HepG2 (cell line): ENCODE results near the gene PPP1R12C. TPM values are rescaled to one million over a fixed set of nuclear protein-coding genes. Genes with fewer than 3 reads are reported as not detected.

ENCODE experiments used
- CBFB ChIP-seq: sonication (generic); formaldehyde crosslinking; IDR thresholded peaks from 2 replicates; pipeline ENCODE4 v1.4.0; 2020; ENCODE audit warnings: missing genetic modification reagents
- ERF ChIP-seq: IDR thresholded peaks from 2 replicates; pipeline ENCODE4 v1.6.1; 2018; ENCODE audit warnings: missing biosample characterization, missing genetic modification reagents
- GMEB1 ChIP-seq: sonication (generic); formaldehyde crosslinking; IDR thresholded peaks from 2 replicates; pipeline ENCODE4 v1.5.1; 2020; ENCODE audit warnings: missing genetic modification reagents, mild to moderate bottlenecking, borderline replicate concordance
- GPN1 ChIP-seq: sonication (generic); formaldehyde crosslinking; IDR thresholded peaks from 2 replicates; pipeline ENCODE4 v1.5.1; 2020; ENCODE audit warnings: missing genetic modification reagents, borderline replicate concordance
- HCFC1 ChIP-seq: fragments of 150-350 bp; IDR thresholded peaks from 2 replicates; pipeline ENCODE4 v1.6.1; 2014; ENCODE audit warnings: low read depth, low read length
- HIVEP1 ChIP-seq: sonication (generic); formaldehyde crosslinking; IDR thresholded peaks from 2 replicates; pipeline ENCODE4 v1.4.0; 2020; ENCODE audit warnings: mild to moderate bottlenecking, missing genetic modification reagents
- MEIS2 ChIP-seq: sonication (generic); formaldehyde crosslinking; IDR thresholded peaks from 2 replicates; pipeline ENCODE4 v1.9.0; 2021; ENCODE audit warnings: mild to moderate bottlenecking, missing genetic modification reagents
- NFIC ChIP-seq: IDR thresholded peaks from 2 replicates; pipeline ENCODE4 v1.6.1; 2012; ENCODE audit warnings: mild to moderate bottlenecking, low read length, inconsistent platforms
- NR2C2 ChIP-seq: sonication (generic); formaldehyde crosslinking; IDR thresholded peaks from 2 replicates; pipeline ENCODE4 v1.4.0; 2020; ENCODE audit warnings: missing genetic modification reagents, mild to moderate bottlenecking, moderate library complexity, borderline replicate concordance
- SALL1 ChIP-seq: sonication (generic); formaldehyde crosslinking; IDR thresholded peaks from 2 replicates; pipeline ENCODE4 v1.8.0; 2022; ENCODE audit warnings: mild to moderate bottlenecking, missing genetic modification reagents
- SNRNP70 ChIP-seq: fragments of 200-400 bp; formaldehyde crosslinking; IDR thresholded peaks from 2 replicates; pipeline ENCODE4 v1.6.1; 2017; ENCODE audit warnings: mild to moderate bottlenecking, low read depth, low read length, moderate library complexity
- TEAD3 ChIP-seq: optimal IDR thresholded peaks from 2 replicates; pipeline ENCODE3; 2016; ENCODE audit warnings: borderline replicate concordance
- ZFP36L1 ChIP-seq: sonication (generic); formaldehyde crosslinking; IDR thresholded peaks from 2 replicates; pipeline ENCODE4 v1.8.0; 2022; ENCODE audit warnings: mild to moderate bottlenecking, missing genetic modification reagents, moderate library complexity
- ZNF253 ChIP-seq: sonication (generic); formaldehyde crosslinking; IDR thresholded peaks from 2 replicates; pipeline ENCODE4 v1.8.0; 2022; ENCODE audit warnings: mild to moderate bottlenecking, missing genetic modification reagents, borderline replicate concordance
- ZNF326 ChIP-seq: sonication (generic); formaldehyde crosslinking; IDR thresholded peaks from 2 replicates; pipeline ENCODE4 v1.4.0; 2020; ENCODE audit warnings: missing genetic modification reagents, borderline replicate concordance
- ZNF530 ChIP-seq: sonication (generic); formaldehyde crosslinking; IDR thresholded peaks from 2 replicates; pipeline ENCODE4 v1.5.0; 2020; ENCODE audit warnings: low read depth, mild to moderate bottlenecking, missing genetic modification reagents
- ZNF766 ChIP-seq: sonication (generic); formaldehyde crosslinking; IDR thresholded peaks from 2 replicates; pipeline ENCODE4 v1.5.0; 2020; ENCODE audit warnings: missing genetic modification reagents, borderline replicate concordance
- ZNF784 ChIP-seq: sonication (generic); formaldehyde crosslinking; IDR thresholded peaks from 2 replicates; pipeline ENCODE4 v1.5.1; 2020; ENCODE audit warnings: missing genetic modification reagents, mild to moderate bottlenecking, borderline replicate concordance
- polyA plus RNA-seq, 8 experiments: library from polyadenylated mRNA; depleted of rRNA in 3 of 8; stranded (reverse) in 7 of 8; unstranded in 1 of 8; fragments of >200 nt; fragmentation: Illumina TruSeq in 4 of 8; extraction: Trizol in 4 of 8; gene quantifications; 2 replicates each; pipeline versions ENCODE4 v1.2.1 to v1.2.3, GENCODE V29; 2011 to 2016; ENCODE audit warnings: low read depth in 4 of 8, missing spikeins in 1 of 8, mixed read lengths in 1 of 8; ENCODE audit not compliant: insufficient read depth in 1 of 8
- total RNA-seq, 5 experiments: library from RNA; depleted of rRNA; stranded (reverse); fragments of >200 nt; fragmentation: Illumina TruSeq; extraction: Trizol; gene quantifications; 2 replicates each; pipeline ENCODE4 v1.2.3, GENCODE V29; 2016; ENCODE audit warnings: low read depth in 1 of 5
- TF ChIP-seq, protein P1 (sequence below): sonication (generic); formaldehyde crosslinking; IDR thresholded peaks from 2 replicates; pipeline ENCODE4 v1.4.0; 2020; ENCODE audit warnings: low read depth, mild to moderate bottlenecking, missing genetic modification reagents
- TF ChIP-seq, protein P2 (sequence below): sonication (generic); formaldehyde crosslinking; IDR thresholded peaks from 2 replicates; pipeline ENCODE4 v1.5.1; 2020; ENCODE audit warnings: mild to moderate bottlenecking, missing genetic modification reagents
- TF ChIP-seq, protein P3 (sequence below): sonication (generic); formaldehyde crosslinking; IDR thresholded peaks from 2 replicates; pipeline ENCODE4 v1.4.0; 2020; ENCODE audit warnings: mild to moderate bottlenecking, missing genetic modification reagents

PPP1R12C gene
- total and polyA plus RNA-seq, 2 of the 13 experiments (the other 11 are each of a cell fraction or from before 2014, with no cell fraction given) = 29.7 to 30.3 TPM

DNA sequence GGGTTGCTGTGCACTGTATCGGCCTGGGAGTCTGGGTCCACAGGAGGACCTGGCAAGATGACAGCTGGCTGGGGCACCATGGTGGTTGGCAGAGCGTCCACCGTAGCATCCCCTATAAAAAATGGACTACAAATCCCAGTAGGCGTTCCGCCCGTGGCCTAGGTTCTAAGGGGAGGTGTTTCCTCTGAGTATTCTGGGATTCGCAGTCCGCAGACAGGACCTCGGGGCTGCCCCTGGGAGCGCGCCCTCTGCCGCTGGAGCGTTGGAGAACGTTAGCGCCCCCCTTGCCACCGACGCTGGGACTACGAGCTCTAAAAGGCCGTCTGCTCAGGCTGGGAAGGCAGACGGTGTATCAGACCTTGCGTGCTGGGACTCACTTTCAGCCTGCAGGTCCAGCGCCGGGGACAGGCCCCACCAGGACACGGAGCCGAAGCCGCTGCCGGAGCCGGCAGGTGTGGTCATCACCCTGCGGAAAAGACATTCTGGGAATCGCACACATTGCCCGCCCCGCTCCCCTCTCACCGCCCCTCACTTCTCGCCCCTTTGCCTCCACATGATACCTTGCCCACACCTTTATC lies 48.6 kb upstream of the PPP1R12C start (continued):
- TF ChIP-seq, protein P1, sequence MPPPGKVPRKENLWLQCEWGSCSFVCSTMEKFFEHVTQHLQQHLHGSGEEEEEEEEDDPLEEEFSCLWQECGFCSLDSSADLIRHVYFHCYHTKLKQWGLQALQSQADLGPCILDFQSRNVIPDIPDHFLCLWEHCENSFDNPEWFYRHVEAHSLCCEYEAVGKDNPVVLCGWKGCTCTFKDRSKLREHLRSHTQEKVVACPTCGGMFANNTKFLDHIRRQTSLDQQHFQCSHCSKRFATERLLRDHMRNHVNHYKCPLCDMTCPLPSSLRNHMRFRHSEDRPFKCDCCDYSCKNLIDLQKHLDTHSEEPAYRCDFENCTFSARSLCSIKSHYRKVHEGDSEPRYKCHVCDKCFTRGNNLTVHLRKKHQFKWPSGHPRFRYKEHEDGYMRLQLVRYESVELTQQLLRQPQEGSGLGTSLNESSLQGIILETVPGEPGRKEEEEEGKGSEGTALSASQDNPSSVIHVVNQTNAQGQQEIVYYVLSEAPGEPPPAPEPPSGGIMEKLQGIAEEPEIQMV = peak; percentile 67; the same call in 1 of the 2 replicates
- TF ChIP-seq SNRNP70 (no peak), GMEB1 (peak; percentile 15; the same call in 1 of the 2 replicates), HIVEP1 (CRISPR knock-in tag) (no peak), GPN1 (CRISPR knock-in tag) (no peak), MEIS2 (CRISPR knock-in tag) (0 out of 2 replicates have a peak, but pooled peaks have one; percentile 39), ERF (0 out of 2 replicates have a peak, but pooled peaks have one; percentile 58), SALL1 (CRISPR knock-in tag) (peak; percentile 47; the same call in 1 of the 2 replicates), NR2C2 (CRISPR knock-in tag) (peak; percentile 78), HCFC1 (peak; percentile 93), ZNF784 (CRISPR knock-in tag) (no peak), NFIC (no peak), TEAD3 (CRISPR knock-in tag) (peak; percentile 26), ZFP36L1 (CRISPR knock-in tag) (no peak), ZNF326 (no peak), ZNF253 (no peak), ZNF530 (CRISPR knock-in tag) (no peak), CBFB (peak; percentile 44; the same call in 1 of the 2 replicates), ZNF766 (CRISPR knock-in tag) (no peak)
- TF ChIP-seq, protein P2, sequence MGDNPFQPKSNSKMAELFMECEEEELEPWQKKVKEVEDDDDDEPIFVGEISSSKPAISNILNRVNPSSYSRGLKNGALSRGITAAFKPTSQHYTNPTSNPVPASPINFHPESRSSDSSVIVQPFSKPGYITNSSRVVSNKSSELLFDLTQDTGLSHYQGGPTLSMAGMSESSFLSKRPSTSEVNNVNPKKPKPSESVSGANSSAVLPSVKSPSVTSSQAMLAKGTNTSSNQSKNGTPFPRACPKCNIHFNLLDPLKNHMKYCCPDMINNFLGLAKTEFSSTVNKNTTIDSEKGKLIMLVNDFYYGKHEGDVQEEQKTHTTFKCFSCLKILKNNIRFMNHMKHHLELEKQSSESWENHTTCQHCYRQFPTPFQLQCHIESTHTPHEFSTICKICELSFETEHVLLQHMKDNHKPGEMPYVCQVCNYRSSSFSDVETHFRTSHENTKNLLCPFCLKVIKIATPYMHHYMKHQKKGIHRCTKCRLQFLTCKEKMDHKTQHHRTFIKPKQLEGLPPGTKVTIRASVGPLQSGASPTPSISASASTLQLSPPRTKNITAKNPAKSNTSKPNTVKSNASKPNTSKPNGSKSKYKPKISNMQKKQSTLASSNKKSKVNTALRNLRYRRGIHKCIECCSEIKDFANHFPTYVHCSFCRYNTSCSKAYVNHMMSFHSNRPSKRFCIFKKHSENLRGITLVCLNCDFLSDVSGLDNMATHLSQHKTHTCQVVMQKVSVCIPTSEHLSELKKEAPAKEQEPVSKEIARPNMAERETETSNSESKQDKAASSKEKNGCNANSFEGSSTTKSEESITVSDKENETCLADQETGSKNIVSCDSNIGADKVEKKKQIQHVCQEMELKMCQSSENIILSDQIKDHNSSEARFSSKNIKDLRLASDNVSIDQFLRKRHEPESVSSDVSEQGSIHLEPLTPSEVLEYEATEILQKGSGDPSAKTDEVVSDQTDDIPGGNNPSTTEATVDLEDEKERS (CRISPR knock-in tag) = 0 out of 2 replicates have a peak, but pooled peaks have one; percentile 20
- TF ChIP-seq, protein P3, sequence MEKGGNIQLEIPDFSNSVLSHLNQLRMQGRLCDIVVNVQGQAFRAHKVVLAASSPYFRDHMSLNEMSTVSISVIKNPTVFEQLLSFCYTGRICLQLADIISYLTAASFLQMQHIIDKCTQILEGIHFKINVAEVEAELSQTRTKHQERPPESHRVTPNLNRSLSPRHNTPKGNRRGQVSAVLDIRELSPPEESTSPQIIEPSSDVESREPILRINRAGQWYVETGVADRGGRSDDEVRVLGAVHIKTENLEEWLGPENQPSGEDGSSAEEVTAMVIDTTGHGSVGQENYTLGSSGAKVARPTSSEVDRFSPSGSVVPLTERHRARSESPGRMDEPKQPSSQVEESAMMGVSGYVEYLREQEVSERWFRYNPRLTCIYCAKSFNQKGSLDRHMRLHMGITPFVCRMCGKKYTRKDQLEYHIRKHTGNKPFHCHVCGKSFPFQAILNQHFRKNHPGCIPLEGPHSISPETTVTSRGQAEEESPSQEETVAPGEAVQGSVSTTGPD = no peak
